Measurements from ENCODE around the gene CPE.

DNA sequence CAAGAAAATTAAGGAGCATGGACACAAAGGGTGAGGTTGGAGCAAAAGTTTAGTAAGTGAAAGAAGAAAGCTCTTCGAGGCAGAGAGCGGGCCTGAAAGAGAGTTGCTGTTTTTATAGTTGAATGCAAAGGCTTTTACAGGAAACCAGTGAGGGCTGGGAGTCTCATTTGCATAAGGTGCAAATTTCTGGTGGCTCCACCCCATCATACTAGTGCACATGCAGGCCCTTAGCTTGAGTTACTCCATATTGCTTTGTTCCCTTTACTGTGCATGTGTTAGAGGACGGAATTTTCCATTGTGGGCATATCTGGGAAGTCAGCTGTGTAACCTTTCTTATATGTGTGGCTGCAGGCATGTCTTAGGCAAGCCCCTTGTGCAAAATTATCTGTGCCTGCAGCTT, 48.0 kb downstream of the CPE start:
- TF ChIP-seq, protein P1, sequence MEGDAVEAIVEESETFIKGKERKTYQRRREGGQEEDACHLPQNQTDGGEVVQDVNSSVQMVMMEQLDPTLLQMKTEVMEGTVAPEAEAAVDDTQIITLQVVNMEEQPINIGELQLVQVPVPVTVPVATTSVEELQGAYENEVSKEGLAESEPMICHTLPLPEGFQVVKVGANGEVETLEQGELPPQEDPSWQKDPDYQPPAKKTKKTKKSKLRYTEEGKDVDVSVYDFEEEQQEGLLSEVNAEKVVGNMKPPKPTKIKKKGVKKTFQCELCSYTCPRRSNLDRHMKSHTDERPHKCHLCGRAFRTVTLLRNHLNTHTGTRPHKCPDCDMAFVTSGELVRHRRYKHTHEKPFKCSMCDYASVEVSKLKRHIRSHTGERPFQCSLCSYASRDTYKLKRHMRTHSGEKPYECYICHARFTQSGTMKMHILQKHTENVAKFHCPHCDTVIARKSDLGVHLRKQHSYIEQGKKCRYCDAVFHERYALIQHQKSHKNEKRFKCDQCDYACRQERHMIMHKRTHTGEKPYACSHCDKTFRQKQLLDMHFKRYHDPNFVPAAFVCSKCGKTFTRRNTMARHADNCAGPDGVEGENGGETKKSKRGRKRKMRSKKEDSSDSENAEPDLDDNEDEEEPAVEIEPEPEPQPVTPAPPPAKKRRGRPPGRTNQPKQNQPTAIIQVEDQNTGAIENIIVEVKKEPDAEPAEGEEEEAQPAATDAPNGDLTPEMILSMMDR (IDR thresholded peaks at IDR 0.05; ENCODE audit: low read depth, low read length, poor library complexity, severe bottlenecking) = no peak
- no peak for TF ChIP-seq EZH2phosphoT487 (IDR thresholded peaks at IDR 0.05; ENCODE audit: borderline replicate concordance, low read length)
